Measurements from ENCODE around the gene F2R.

- TF ChIP-seq CTCF (conservative IDR thresholded peaks at IDR 0.05; ENCODE audit: low read depth, low read length), result no peak
- TF ChIP-seq EZH2 (IDR thresholded peaks at IDR 0.05; ENCODE audit: low read length, unreplicated experiment), result no peak
Measured at GRCh38 chr5:76709762-76710161, 6.2 kb upstream of the F2R start.

Measured in PC-3 (cell line).